Lower leg skin (tissue), 3 donors: ENCODE measurements around the gene GPX4.

Source experiments
- CTCF ChIP-seq, 3 donors: fragments of 450-650 bp; IDR thresholded peaks; one replicate each; pipeline ENCODE4 v1.5.1; 2016; ENCODE audit warnings: antibody characterized with exemption in 3 of 3, mild to moderate bottlenecking in 3 of 3, moderate library complexity in 2 of 3
- POLR2A ChIP-seq, 2 donors: fragments of 450-650 bp; IDR thresholded peaks; one replicate each; pipeline ENCODE4 v1.6.1; 2016 to 2017; ENCODE audit warnings: antibody characterized with exemption in 2 of 2, mild to moderate bottlenecking in 1 of 2, moderate library complexity in 1 of 2

GRCh38 chr19:1139126-1139525 lies 35.3 kb downstream of the GPX4 start:
- no peak for TF ChIP-seq CTCF (IDR thresholded peaks at IDR 0.05)
- TF ChIP-seq POLR2A (IDR thresholded peaks at IDR 0.05), result no peak
